ENCODE measurements around the gene SDC1.

- TF ChIP-seq, protein P1, sequence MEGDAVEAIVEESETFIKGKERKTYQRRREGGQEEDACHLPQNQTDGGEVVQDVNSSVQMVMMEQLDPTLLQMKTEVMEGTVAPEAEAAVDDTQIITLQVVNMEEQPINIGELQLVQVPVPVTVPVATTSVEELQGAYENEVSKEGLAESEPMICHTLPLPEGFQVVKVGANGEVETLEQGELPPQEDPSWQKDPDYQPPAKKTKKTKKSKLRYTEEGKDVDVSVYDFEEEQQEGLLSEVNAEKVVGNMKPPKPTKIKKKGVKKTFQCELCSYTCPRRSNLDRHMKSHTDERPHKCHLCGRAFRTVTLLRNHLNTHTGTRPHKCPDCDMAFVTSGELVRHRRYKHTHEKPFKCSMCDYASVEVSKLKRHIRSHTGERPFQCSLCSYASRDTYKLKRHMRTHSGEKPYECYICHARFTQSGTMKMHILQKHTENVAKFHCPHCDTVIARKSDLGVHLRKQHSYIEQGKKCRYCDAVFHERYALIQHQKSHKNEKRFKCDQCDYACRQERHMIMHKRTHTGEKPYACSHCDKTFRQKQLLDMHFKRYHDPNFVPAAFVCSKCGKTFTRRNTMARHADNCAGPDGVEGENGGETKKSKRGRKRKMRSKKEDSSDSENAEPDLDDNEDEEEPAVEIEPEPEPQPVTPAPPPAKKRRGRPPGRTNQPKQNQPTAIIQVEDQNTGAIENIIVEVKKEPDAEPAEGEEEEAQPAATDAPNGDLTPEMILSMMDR (conservative IDR thresholded peaks at IDR 0.05; ENCODE audit: low read length): no peak
- TF ChIP-seq EZH2phosphoT487 (IDR thresholded peaks at IDR 0.05; ENCODE audit: borderline replicate concordance, low read depth, low read length): no peak
Observed at GRCh38 chr2:20257411-20257810, 32.5 kb upstream of the SDC1 start.
